HEK293T (cell line): ENCODE measurements around the gene SLC8A3.

Experiments used
- CTCF ChIA-PET: fragments of 350-600 bp; formaldehyde crosslinking; extraction: SDS; loops from one replicate; lab custom pipeline; 2021; ENCODE audit warnings: antibody characterized with exemption, inconsistent platforms; lab: Yijun Ruan, JAX
- POLR2A ChIA-PET: fragments of 350-600 bp; formaldehyde crosslinking; extraction: SDS; loops from one replicate; lab custom pipeline; 2020; ENCODE audit warnings: antibody characterized with exemption, inconsistent platforms; lab: Yijun Ruan, JAX
- DNase-seq: peaks from one replicate; pipeline ENCODE4 v3.0.0; 2012; ENCODE audit warnings: mixed read lengths; ENCODE audit errors: extremely low spot score
- ARNT ChIP-seq: fragments of 450-650 bp; IDR thresholded peaks from 2 replicates; pipeline ENCODE4 v1.6.1; 2017; ENCODE audit warnings: mild to moderate bottlenecking
- BHLHE40 ChIP-seq: fragments of 450-650 bp; IDR thresholded peaks from 2 replicates; pipeline ENCODE4 v1.6.1; 2016; ENCODE audit warnings: mild to moderate bottlenecking, moderate library complexity, borderline replicate concordance
- CTBP1 ChIP-seq: fragments of 450-650 bp; IDR thresholded peaks from 2 replicates; pipeline ENCODE4 v1.6.1; 2016; ENCODE audit warnings: borderline replicate concordance
- ELF4 ChIP-seq: fragments of 450-650 bp; IDR thresholded peaks from 2 replicates; pipeline ENCODE4 v1.6.1; 2017; ENCODE audit warnings: antibody characterized with exemption
- FOXA1 ChIP-seq: fragments of 450-650 bp; IDR thresholded peaks from 2 replicates; pipeline ENCODE4 v1.6.1; 2016; ENCODE audit warnings: mild to moderate bottlenecking
- FOXK2 ChIP-seq: fragments of 450-650 bp; IDR thresholded peaks from 2 replicates; pipeline ENCODE4 v1.6.1; 2016; ENCODE audit warnings: mild to moderate bottlenecking
- FOXM1 ChIP-seq: fragments of 450-650 bp; IDR thresholded peaks from 2 replicates; pipeline ENCODE4 v1.6.1; 2017; ENCODE audit warnings: mild to moderate bottlenecking, borderline replicate concordance
- HDGF ChIP-seq: fragments of 450-650 bp; IDR thresholded peaks from 2 replicates; pipeline ENCODE4 v1.6.1; 2017; ENCODE audit warnings: antibody characterized with exemption, borderline replicate concordance
- L3MBTL2 ChIP-seq: fragments of 450-650 bp; conservative IDR thresholded peaks from 2 replicates; pipeline ENCODE4 v1.6.1; 2016; ENCODE audit warnings: mild to moderate bottlenecking
- LEF1 ChIP-seq: fragments of 450-650 bp; IDR thresholded peaks from 2 replicates; pipeline ENCODE4 v1.6.1; 2017; ENCODE audit warnings: mild to moderate bottlenecking, borderline replicate concordance
- NFRKB ChIP-seq: fragments of 450-650 bp; IDR thresholded peaks from 2 replicates; pipeline ENCODE4 v1.6.1; 2016; ENCODE audit warnings: mild to moderate bottlenecking, moderate library complexity
- PKNOX1 ChIP-seq: fragments of 450-650 bp; IDR thresholded peaks from 2 replicates; pipeline ENCODE4 v1.6.1; 2016
- SP1 ChIP-seq: fragments of 450-650 bp; IDR thresholded peaks from 2 replicates; pipeline ENCODE4 v1.6.1; 2017
- SUZ12 ChIP-seq: fragments of 450-650 bp; IDR thresholded peaks from 2 replicates; pipeline ENCODE4 v1.6.1; 2016; ENCODE audit warnings: mild to moderate bottlenecking
- TARDBP ChIP-seq: fragments of 450-650 bp; IDR thresholded peaks from 2 replicates; pipeline ENCODE4 v1.6.1; 2016
- ZNF384 ChIP-seq: fragments of 450-650 bp; IDR thresholded peaks from 2 replicates; pipeline ENCODE4 v1.6.1; 2016

The SLC8A3 gene

GRCh38 chr14:70190156-70190555, 1.4 kb upstream of the SLC8A3 start:
- no peak for DNase-seq
- TF ChIP-seq BHLHE40 (no peak), HDGF (no peak), SUZ12 (no peak), ELF4 (no peak), ZNF384 (no peak), FOXA1 (no peak), SP1 (no peak), PKNOX1 (no peak), L3MBTL2 (no peak), FOXK2 (no peak), CTBP1 (no peak), NFRKB (no peak), LEF1 (no peak), FOXM1 (no peak), TARDBP (no peak), ARNT (no peak)
- ChIA-PET POLR2A (interaction anchor here (1.1 kb wide), 1 partner anchor 93 kb away, joined by 3 read pairs; no protein-coding TSS in a partner anchor), CTCF (interaction anchor here (0.9 kb wide), 1 partner anchor 43 kb away, joined by 4 read pairs; no protein-coding TSS in a partner anchor)

DNA sequence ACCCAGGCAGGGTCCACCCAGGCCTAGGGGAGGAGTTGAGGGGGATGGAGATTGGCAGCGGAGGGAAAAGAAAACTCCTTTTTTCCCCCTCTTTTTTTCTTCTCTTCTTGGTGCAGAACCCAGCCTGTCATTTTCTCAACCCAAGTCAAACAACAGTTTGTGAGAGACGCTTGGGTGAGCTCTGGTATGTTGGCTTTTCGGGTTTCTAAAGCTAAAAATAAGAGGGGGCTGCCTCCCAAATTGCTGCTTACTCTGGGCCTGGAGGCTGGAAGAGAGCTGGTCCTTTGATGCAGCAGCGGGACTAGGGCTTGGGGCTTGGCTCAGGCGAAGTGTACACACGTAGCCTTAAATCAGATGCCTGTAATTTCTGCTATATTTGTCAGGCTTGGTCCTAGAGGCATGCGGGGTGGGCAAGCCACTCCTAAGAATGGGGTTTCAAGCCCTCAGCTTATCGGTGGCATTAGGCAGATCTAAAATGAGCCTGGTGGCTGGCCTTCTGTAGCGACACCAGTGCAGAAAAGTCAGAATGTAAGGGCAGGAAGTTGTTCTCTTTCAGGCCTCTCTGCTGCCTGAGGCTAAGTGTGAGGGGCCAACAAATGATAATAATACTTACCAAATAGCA, 816 bp upstream of the SLC8A3 start:
- ChIA-PET CTCF (interaction anchor here (0.9 to 1.0 kb wide), 2 partner anchors 36 to 44 kb away, joined by 3 to 4 read pairs; no protein-coding TSS in a partner anchor), POLR2A (interaction anchor here (1.1 kb wide), 1 partner anchor 93 kb away, joined by 3 read pairs; no protein-coding TSS in a partner anchor)
- TF ChIP-seq LEF1 (no peak), PKNOX1 (no peak), ELF4 (no peak), L3MBTL2 (no peak), FOXA1 (no peak), TARDBP (no peak), ARNT (no peak), CTBP1 (no peak), BHLHE40 (no peak), SP1 (no peak), SUZ12 (no peak), HDGF (no peak), NFRKB (no peak), ZNF384 (no peak), FOXM1 (no peak), FOXK2 (no peak)
- DNase-seq: no peak

DNA sequence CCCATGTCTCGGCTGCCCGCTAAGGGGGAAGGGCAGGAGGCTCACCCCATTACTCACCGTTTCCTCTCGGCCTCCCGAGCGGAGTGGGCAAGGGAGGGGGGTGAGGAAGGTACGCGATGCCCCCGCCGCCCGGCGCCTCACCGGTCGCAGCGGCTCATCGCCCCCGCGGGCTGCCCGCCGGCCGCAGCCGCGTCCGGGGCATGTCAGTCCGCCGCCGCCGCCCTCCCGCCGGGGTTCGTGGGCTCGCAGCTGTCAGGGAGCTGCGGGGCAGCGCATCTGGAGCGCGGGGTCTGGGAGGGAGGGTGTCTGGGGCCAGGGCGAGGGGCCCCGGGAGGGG, 461 bp downstream of the SLC8A3 start:
- ChIA-PET POLR2A (no interaction called here), CTCF (interaction anchor here (1.0 kb wide), 1 partner anchor 37 kb away, joined by 3 read pairs; no protein-coding TSS in a partner anchor)
- DNase-seq: no peak
- TF ChIP-seq TARDBP: no peak
- no peak for TF ChIP-seq FOXM1
- TF ChIP-seq BHLHE40: no peak
- no peak for TF ChIP-seq HDGF
- TF ChIP-seq ARNT: no peak

- ChIA-PET CTCF (no interaction called here), POLR2A (no interaction called here)
- no peak for TF ChIP-seq LEF1
- no peak for TF ChIP-seq ARNT
- no peak for TF ChIP-seq CTBP1
- DNase-seq: no peak
These were observed 1.8 kb downstream of the SLC8A3 start for GRCh38 chr14:70186900-70187451.

- ChIA-PET POLR2A (interaction anchor here (0.6 kb wide), 1 partner anchor 20 kb away, joined by 3 read pairs; no protein-coding TSS in a partner anchor), CTCF (no interaction called here)
- DNase-seq: no peak
These were observed 4.8 kb downstream of the SLC8A3 start for GRCh38 chr14:70183991-70184390.

More at GRCh38 chr14:70183991-70184390, 4.8 kb downstream of the SLC8A3 start:
- no peak for TF ChIP-seq FOXM1
- no peak for TF ChIP-seq SP1
- no peak for TF ChIP-seq LEF1
- no peak for TF ChIP-seq HDGF
- no peak for TF ChIP-seq ARNT
- TF ChIP-seq L3MBTL2: no peak
- no peak for TF ChIP-seq FOXK2
- no peak for TF ChIP-seq ZNF384
- no peak for TF ChIP-seq NFRKB
- TF ChIP-seq PKNOX1: no peak
- TF ChIP-seq SUZ12: no peak
- no peak for TF ChIP-seq BHLHE40
- TF ChIP-seq TARDBP: no peak
- no peak for TF ChIP-seq CTBP1
- TF ChIP-seq FOXA1: no peak
- TF ChIP-seq ELF4: no peak
